Measurements from ENCODE around the gene ZMYND8.

GRCh38 chr20:47172579-47172978, 183.9 kb downstream of the ZMYND8 start:
- TF ChIP-seq POLR2A (IDR thresholded peaks at IDR 0.05) (no peak), CTCF (IDR thresholded peaks at IDR 0.05) (no peak)

All from testis (tissue), 2 donors.